NK-92 treated with Interleukin-12 subunit alpha and Interleukin-12 subunit beta, amount 100 ng/mL, for 24 hours (cell line): Measurements from ENCODE around the gene LMTK2.

ENCODE experiments used
- DNase-seq: peaks from one replicate; lab custom pipeline; 2025; lab: John Stamatoyannopoulos, UW

Gene LMTK2

DNA sequence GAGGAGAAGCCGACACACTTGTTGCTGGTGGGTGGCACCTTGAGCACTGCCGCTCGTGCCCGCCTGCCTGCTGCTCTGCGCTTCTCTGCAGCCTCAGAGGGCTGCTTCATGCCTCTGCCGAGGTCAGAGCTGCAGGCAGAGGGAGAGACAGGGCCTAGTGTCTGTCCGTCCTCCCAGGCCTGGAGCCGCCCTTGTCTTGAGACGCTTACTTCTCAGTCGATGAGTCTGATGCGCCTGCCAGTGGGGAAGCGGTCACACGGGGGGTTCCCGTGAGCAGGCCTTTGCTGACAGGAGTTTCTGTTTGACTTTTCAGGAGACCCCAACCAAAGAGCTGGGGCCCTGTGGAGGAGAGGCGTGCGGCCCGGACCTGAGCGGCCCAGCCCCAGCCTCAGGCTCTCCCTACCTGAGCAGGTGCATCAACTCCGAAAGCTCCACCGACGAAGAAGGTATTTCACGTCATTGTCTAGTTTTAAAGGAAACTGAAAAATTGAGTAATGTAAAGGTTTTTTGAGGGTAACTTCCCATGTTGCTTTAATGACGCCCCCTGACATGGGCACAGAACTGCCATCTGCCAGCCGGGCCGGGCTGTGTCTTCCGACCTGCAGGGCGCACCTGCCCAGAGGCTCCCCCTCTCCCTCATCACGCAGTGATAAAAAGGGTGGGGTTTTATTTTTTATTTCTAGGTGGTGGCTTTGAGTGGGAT, 96.8 kb downstream of the LMTK2 start:
- DNase-seq: no peak

DNA sequence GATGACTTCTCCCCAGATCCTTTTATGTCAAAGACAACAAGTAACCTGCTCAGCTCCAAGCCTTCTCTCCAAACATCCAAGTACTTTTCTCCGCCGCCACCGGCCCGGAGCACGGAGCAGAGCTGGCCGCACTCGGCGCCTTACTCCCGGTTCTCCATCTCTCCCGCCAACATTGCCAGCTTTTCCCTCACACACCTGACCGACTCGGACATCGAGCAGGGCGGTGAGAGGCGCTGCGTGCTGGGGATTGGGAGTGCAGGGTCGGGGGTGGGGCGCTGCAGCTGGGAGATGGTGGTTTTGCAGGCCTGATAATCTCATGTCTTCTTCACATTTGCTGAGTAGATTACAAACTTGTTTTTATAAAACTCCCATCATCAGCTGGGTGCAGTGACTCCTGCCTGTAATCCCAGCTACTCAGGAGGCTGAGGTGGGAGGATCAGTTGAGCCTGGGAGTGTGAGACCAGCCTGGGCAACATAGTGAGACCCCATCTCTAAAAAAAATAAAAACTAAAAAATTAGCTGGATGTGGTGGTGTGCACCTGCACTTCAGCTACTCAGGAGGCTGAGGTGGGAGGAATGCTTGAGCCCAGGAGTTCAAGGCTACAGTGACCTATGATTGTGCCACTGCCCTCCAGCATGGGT, 97.4 kb downstream of the LMTK2 start:
- DNase-seq: no peak

DNA sequence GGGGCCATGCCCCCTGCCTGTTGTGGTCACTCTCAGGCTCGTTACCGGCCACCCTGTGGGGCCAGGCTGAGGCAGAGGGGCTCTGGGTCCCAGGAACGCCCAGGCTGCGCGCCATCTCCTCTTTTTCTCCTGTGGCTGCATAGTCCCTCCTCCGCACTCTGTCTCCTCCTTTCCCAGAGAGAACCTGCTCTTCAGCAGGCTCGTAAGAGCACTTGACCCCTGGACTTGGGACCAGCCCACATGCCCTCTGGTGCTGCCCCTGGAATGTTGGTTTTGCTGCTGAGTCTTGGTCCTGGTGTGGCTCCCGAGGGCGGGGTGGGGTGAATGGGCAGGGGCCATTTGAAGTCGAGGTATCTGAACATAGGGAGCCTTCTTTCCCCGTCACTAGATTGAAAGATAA, 98.0 kb downstream of the LMTK2 start:
- no peak for DNase-seq

DNA sequence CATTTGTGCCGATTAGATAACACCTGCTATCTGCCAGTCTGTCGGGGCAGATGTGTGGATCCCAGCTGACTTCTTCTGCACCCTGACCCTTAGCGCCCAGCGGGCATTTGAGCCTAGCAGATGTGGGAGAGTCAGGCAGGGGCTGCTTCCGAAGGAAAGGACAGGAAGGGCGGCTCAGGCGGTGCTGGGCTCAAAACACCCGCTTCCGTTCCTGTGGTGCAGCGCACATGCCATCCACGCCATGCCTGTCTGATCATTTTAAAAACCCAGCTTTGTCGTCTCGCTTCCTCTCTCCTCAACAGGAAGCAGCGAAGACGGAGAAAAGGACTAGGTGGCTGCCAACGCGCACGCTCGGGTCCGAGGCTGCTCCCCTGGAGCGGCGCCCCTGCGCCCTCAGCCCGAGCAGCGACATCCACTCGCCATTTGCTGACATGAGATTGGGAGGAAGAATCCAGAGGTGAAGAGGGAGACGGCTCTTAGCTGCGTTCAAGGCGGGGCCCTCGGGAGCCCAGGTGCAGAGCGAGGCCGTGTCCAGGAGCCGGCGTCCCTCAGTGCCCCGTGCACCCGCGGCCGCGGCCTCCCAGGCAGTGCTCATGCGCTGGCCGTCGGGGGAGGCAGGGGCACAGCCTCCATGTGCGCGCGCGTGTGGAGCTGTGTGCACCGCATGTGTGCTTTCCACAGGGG, 98.6 kb downstream of the LMTK2 start:
- no peak for DNase-seq

DNA sequence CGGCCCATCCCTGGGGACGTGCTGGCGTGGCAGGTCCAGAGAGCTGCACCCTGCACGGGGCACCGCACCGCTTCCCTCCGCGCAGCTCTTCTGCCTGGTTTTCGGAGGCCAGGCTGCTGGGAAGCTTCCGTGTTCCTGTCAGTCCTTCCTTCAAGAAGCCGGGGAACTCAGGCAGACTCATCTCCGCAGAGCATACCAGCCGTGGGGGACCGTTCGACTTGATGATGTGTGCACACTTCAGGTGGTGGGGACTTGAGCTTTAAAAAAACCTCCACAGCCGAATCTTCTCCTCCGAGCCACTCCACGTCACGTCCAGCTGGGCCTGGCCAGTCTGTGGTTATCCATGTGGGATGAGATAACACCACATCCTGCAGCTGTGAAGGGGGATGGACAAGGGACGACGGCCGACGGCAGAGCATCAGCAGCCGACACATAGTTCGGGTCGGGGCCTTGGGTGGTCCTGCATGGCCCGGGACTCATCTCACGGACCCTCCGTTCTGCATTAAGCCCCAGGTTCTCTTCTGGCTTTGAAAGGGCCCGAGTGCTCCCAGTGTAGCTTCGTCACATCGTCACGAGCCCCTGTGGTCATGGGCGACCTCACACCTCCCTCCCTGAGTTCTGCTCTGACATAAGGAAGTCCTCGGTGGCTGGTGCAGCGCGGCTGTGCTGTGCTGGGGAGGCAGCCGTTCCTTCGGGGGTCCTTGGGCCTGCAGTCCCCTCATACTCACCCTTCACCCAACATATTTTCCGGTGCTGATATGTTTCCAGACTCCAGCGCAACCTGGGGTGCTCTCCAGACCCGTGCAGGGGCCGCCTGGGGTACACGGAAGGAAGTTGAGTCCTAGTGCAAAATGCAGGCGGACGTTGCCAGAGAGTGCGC, 100.0 kb downstream of the LMTK2 start:
- DNase-seq: no peak

DNA sequence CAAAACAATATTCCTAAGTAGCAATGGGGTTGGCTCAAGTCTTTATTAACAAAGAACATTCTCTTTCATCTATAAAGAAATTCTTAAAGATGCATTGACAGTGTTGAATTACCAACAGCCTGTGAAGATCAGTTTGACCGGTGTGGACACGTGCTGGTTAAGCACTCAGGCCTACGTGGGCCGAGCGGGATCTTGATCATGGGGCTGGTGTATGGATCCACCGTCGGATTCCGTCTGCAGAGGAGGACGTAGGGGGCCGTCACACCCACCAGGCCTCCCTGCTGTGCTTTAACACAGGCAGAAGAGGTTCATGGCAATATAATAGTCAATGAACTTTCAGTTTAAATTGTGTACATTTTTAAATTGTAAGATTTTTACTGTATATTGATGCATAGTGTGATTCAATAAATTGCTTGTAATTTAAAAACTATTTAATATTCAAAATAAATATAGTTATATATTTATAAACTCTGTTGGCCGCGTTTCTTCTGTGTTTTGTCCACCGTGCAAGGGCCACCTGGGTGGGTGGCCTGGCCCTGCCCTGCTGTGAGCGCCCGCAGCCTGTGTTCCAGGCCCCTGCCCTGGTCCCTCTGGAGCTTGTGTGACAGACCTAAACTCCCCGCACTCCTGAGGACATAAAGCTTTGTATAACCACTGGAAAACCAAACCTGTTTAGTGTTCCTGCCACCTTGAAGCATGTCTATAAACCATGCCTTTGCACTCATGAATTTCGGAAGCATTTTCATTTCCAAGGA, 102.7 kb downstream of the LMTK2 start:
- DNase-seq: no peak

DNA sequence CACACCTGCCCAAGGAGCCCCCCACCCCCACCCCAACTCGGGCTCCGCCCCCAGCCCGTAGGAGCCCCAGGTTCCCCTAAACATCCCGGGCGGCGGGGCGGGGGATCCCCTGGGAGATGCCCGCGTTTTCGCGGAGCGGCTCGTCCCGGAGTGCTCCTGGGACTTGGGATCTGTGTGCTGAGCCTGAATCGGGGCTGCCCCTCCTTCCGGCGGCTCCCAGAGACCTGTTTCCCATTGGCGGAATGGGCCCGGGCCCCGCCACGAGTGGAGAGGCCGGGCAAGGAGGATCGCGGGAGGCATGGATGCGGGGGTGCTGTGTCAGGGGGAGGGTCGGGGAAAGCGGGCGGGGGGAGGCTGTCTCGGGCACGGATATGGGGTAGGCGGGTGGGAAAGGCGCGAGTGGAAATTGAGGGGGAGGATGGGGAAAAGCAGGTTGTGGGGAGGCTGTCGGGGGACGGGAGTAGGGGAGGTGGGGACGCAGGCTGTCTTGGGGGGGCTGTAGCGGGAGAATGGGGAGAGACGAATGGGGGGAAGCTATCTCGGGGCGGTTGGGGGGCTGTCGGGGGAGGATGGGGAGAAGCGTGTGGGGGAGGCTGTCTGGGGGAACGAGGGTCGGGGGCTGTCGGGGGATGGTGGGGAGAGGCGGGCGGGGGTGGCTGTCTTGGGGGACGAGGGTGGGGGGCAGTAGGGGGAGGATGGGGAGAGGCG, 104.0 kb downstream of the LMTK2 start:
- no peak for DNase-seq

DNA sequence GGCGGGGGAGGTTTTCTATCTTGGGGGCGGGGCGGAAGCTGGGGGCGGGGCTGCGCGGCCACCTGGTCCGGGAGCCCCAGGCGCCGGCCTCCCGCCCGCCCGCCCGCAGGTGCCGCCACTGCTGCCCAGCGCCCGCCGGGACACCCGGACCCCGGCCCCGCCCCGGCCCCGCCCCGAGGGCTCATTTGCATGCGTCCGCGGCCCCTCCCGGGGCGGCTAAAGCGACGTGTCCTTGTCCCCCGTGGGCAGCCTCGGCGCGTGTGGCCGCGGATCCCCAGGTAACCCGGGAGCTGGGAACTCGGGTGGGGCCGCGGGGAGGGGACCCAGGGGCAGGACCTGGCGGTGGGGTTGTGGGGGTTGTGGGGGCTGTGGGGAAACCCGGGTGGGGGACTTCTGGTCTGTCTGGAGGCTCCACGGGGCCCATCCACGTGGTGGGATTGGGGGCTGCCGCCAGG, 104.6 kb downstream of the LMTK2 start, which contains the start of gene BHLHA15:
Gene BHLHA15, plus strand, starts transcription at position 219 of the 455 bp plus-strand sequence. CDS start 871 bp downstream, outside the sequence.
- no peak for DNase-seq

DNA sequence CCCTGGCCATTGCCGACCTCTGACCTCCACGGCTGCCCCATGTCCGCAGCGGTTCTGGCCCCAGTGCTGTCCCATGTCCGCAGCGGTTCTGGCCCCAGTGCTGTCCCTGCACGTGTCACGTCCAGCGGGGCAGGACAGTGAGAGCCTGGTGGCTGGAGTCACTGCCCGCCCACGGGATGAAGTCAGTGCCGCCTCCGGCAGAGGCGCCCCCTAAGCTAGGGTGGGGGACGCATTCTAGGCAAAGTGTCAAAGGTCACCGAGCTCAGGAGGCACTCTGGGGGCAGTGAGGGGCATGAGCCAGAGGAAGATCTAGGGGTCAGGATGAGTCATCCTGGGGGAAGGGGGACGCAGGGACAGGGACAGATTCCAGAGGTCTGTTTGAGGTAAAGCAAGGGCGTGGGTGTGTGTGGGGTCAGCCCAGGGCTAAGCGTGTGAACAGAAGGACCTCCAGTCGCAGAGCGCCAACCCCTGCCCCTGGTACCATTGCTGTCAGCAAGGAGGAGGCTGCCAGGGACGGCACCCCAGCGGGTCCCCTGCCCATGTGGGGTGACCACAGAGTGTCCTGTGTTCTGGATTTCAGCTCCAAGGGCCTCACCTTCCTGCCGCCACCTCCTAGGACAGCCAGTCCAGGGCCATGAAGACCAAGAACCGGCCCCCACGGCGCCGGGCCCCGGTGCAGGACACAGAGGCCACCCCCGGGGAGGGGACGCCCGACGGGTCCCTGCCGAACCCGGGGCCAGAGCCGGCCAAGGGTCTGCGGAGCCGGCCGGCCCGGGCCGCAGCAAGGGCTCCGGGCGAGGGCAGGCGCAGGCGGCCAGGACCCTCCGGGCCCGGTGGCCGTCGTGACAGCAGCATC, 105.2 kb downstream of the LMTK2 start:
- no peak for DNase-seq

DNA sequence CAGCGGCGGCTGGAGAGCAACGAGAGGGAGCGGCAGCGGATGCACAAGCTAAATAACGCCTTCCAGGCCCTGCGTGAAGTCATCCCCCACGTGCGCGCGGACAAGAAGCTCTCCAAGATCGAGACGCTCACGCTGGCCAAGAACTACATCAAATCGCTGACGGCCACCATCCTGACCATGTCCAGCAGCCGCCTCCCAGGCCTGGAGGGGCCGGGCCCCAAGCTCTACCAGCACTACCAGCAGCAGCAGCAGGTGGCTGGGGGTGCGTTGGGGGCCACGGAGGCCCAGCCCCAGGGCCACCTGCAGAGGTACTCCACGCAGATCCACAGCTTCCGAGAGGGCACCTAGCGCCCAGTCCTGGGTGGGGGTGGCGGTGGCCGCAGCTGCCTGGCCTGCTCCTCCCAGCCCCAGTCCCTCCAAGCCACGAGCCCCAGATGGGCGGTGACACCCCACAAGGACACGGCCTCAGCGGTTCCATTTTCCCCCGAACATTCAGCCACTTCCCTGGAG, 105.9 kb downstream of the LMTK2 start:
- no peak for DNase-seq

DNA sequence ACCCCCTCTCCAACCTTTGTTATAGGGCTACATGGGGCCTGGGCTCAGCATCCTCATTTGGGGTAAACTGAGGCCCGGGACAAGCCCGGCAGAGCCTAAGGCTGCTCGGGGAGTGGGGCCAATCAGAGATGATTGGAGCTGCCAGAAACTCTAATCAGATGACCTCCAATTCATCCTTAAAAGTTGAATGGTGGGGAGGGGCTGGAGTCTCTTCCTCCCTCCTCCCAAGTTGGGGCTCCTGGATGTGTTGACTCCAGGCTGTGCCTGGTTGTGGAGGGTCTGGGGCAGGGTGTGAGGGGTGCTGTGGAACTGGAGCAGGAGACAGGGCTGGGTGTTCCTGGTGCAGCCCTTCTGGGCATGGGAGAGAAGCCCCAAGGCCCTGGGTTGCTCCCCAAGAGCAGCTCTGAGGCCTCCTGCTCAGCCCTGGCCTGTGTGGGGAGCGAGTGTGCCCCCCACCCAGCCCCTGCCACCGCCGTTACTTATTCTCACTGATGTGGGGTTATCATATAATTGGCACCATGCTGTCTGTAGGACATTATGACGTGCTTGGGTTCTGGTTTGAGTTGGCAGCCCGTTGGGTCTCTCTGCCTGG, 106.7 kb downstream of the LMTK2 start:
- DNase-seq: no peak

DNA sequence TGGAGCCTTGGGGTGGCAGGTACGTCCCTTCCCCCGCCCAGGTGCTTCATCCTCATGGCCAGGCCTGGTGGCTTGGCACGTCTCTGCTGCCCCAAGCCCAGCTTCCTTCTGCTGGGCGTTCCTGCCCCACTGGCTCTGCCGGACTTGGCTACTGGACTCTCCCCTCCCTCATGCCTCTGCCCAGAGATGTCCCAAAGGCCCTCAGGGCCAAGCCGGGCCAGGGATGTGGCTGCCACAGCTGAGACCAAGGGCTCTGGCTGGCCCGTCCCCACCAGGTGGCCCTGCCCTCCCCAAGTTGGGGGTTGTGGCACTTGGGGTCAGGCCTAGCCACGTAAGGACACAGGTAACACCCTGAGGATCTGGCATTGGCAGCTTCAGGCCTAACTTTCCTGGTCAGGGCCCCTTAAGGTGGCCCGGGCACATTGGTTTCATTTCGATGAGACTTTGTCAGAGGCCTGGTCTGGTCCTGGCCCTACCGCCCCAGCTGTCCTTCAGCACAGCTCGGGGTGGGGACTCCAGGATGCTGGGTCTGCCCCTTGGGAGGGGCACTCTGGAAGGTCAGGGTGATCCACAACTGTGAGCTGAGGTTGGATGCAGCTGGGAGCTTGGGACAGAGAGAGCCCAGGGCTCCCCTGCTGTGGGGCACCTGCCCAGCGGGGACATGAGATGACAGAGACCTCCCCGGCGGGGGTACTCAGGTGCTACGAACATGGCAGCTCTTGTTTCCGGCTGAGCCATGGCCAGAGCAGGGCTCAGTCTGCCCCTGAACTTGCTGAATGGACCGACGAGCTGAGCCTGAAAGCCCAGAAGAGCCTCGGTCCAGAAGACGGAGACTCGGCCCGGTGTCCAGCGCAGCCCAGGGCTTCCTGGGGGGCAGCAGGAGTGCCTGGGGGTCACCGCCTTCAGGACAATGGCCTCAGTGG, 107.5 kb downstream of the LMTK2 start:
- no peak for DNase-seq

DNA sequence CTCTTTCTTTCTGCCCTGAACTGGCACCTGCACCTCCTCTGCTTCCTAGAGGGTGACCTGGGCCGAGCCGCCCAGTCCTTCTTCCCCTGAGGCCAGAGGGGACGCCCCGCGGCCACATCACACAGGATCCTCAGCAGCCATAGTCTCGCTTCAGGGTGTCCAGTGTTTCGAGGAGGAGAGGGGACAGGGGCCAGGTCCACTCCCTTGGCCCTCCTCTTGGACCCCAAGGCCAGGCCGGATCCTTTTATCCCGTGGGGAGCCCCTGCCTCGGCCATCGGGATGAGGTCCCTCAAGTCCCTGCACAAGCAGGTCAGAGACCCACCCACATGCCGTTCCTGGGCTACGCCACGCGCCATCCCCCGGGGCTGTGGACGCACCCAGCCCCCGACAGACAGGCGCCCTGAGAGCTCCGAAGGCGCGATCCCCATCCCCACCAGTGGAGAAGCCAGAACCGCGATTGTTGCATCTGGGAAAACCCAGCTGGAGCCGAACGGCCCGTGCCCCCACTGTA, 108.2 kb downstream of the LMTK2 start:
- no peak for DNase-seq

DNA sequence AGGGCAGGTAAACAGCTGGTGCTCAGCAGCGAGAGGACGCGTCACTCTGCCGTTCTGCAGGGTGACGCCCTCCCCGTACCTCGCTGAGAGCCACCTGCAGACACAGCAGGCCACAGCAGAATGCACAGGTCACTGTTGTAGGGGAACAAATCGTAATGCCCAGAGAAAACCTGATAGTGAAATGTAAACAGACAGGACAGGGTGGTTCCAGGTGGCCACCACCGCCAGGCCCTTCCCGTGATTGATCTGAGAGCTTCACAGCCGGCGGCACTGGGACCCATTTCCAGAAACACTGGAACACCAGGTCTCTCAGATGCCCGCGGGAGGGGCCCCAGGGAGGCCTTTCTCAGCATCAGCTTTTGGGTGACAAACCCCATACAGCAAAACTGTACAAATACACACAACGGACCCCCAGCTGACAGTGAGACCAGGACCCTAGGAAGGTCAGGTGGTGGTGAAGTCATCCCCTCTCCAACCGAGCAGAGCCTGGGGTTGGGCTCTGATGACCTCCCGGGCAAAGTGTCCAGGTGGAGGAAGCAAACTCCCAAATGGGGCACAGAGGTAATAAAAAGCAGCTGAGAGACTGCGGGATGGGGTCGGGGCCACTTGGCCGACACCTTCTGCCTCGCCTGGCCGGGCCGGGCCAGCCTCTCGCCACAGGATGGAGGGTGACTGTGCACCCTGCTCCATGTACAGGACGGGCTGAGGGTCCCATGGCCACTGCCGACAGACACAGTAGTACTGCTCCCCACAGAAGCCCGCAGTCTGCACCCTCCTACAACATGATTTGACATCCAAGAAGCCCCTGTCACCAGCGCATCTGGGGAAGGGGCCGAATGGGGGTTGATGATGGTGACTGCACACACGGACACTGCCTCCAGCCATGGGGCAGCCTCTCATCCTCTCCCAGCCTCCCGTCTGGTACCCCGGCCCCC, 109.2 kb downstream of the LMTK2 start:
- no peak for DNase-seq

DNA sequence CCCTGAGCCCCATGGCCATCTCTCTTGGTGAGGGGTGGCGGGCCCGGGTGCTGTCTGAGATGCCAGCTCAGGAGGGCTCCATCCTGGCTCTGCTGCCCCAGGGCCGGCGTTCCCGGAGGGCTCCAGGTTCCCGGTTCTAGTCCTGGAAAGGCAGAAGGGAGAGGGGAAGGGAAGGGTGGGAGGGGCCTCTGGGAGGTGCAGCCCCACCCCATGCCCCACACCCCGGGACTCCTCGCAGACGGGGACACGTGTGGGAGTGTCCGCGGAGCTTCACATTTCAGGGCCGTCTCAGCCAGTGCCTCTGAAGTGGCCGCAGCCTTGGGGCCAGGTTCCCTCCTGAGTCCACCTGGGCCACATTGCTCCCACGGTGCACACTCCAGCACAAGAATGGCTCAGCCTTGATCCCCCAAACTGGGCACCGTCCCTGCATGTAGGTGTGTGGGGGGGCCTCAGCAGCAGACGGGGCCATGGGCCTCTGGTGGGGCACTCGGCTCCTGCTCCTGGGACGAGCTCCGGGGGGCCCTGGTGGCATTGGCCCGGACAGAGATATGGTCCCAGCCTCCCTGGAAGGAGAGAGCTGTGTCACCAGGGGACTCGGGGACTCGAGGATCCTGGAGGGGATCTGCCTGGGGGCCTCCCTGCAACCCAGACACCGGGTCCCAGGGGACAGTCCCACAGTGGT, 110.4 kb downstream of the LMTK2 start:
- no peak for DNase-seq
